ENCODE measurements around the gene CHAT. TPM values are rescaled to one million over a fixed set of nuclear protein-coding genes. Genes with fewer than 3 reads are reported as not detected.
A peak's percentile ranks its signal among the peaks of the same experiment; 100 is the strongest.

Gene CHAT
- total RNA-seq, 1 experiment from 2014 or later: not detected

- H3K27me3 Mint-ChIP-seq (ENCODE audit: low read depth): peaks cover 31% of the 10 kb centered on the region
- Histone ChIP-seq H3K23ac (ENCODE audit: insufficient read length, low read depth, low read length) (no peak overlapping the region), H2BK15ac (ENCODE audit: low read depth, low read length) (no peak overlapping the region), H3K79me2 (ENCODE audit: insufficient read depth, low read length) (no peaks in the 10 kb centered on the region), H3K9me3 (ENCODE audit: control insufficient read depth, low read depth, low read length) (no peaks in the 10 kb centered on the region), H3K27me3 (ENCODE audit: insufficient read depth, low read length) (no peaks in the 10 kb centered on the region), H4K5ac (ENCODE audit: insufficient read length, low read depth, low read length) (no peak overlapping the region), H4K91ac (ENCODE audit: insufficient read length, low read depth, low read length) (no peak overlapping the region), H3K4me2 (ENCODE audit: insufficient read depth, insufficient read length, low read length) (no peak overlapping the region), H4K8ac (replicated peaks; ENCODE audit: insufficient read length, low read depth, low read length) (no peak overlapping the region), H3K79me1 (ENCODE audit: insufficient read depth, low read depth, low read length, poor library complexity, severe bottlenecking) (no peaks in the 10 kb centered on the region), H3K4me1 (ENCODE audit: insufficient read depth, low read length) (no peaks in the 10 kb centered on the region), H3K18ac (ENCODE audit: insufficient read length, low read depth, low read length) (no peak overlapping the region), H2AK5ac (ENCODE audit: insufficient read length, low read length) (no peak overlapping the region), H3T11ph (ENCODE audit: low read length) (no peak overlapping the region), H3K9ac (ENCODE audit: extremely low read depth, insufficient read length, low read length) (no peak overlapping the region), H3K4ac (ENCODE audit: low read depth, low read length) (no peak overlapping the region), H2BK5ac (ENCODE audit: insufficient read length, low read length) (no peak overlapping the region), H2AFZ (ENCODE audit: low read length) (no peak overlapping the region), H3K23me2 (ENCODE audit: insufficient read length, low read depth, low read length, poor library complexity, severe bottlenecking) (no peaks in the 10 kb centered on the region), H2BK12ac (ENCODE audit: insufficient read length, low read depth, low read length) (no peak overlapping the region), H2BK20ac (ENCODE audit: low read depth, low read length, poor library complexity, severe bottlenecking) (no peak overlapping the region), H3K56ac (ENCODE audit: insufficient read length, low read depth, low read length) (no peak overlapping the region), H3K27ac (ENCODE audit: insufficient read length, low read depth, low read length) (no peak overlapping the region), H3K14ac (ENCODE audit: insufficient read depth, low read length) (no peak overlapping the region), H4K20me1 (ENCODE audit: control insufficient read depth, insufficient read depth, insufficient read length) (no peaks in the 10 kb centered on the region), H2BK120ac (ENCODE audit: low read depth, low read length, poor library complexity, severe bottlenecking) (no peak overlapping the region)
- H3K4me3 Mint-ChIP-seq: no peak overlapping the region
- peak; percentile 66 for DNase-seq
- peak; percentile 87 for TF ChIP-seq CTCF (conservative IDR thresholded peaks at IDR 0.05)
- H3K4me1 Mint-ChIP-seq: peaks cover 13% of the 10 kb centered on the region in 2 experiments
- H3K9me3 Mint-ChIP-seq: no peaks in the 10 kb centered on the region
- no peaks in the 10 kb centered on the region for H3K36me3 Mint-ChIP-seq (ENCODE audit: insufficient read depth in 1 of 3, low read depth in 3 of 3)
- no CpG with 5 or more reads among the region's 6 CpGs for WGBS (ENCODE audit: extremely low coverage, insufficient read length, low lambda C conversion rate)
- H3K27ac Mint-ChIP-seq: no peak overlapping the region
Measured at GRCh38 chr10:49594594-49594993, 19.2 kb upstream of the CHAT start.
